HG03095 (cell line): ENCODE data around the gene PGS1.
A peak's percentile ranks its signal among the peaks of the same experiment; 100 is the strongest.

Experiments used
- ATAC-seq: cut with Tn5 transposase; IDR thresholded peaks from one replicate; pipeline ENCODE4 v1.9.1; 2021; ENCODE audit warnings: moderate library complexity; ENCODE audit not compliant: unreplicated experiment

Gene PGS1

DNA sequence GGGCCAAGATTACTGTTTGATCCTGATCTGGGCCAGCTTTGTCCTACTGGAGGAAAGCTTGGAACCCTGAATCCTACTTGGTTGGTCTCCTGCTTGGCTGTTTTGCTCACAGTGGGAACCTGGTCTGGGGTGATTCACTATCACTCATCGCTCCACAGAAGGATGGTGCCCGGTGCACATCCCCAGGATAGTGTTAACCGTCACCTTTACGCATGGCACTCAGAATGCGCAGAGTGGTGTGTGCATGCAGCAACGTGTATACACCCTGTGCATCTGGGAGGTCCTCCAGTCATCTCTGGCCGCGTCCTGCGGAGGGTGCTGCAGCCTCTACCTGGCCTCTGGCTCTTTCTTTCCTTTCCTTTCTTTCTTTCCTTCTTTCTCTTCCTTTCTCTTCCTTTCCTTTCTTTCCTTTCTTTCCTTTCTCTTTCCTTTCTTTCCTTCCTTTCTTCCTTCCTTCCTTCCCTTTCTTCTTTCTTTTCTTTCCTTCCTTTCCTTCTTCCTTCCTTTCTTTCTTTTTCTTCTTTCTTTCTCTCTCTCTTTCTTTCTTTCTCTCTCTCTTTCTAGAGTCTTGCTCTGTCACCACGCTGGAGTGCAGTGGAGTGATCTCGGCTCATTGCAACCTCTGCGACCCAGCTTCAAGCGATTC is 31.7 kb upstream of the PGS1 start:
- no peak for ATAC-seq

GRCh38 chr17:78347453-78347852 is 31.0 kb upstream of the PGS1 start:
- ATAC-seq = no peak

DNA sequence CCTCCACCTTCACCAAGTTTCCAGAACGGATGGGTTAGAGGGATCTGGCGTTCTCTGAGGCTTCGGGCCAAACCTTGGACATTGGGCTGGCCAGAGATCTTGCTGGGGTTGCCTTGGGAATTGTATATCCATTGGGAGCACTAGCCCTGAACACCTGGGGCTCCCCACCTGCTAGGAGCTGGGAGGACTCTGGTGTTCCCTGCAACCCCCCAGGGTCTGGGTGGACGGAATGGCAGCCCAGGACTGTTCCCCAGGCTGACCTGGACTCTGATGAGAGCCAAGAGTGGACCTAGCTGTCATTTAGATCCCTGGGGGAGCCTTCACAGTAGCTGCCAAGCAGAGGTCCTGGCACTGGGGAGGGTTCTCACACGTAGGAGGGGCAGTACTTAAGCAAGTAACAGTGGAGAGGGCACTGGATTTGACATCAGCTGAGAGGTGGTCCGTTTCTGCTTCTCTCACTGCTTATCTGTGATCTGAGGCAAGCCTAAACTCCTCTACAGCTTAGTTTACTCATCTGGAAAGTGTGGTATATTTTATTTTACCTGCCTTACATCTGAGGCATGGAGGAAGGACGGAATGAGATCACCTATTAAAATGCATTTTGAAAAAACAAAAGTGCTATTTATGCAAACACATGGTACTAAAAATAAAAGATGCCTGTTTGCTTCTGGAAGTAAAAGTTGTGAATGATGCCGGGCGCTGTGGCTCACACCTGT is 30.2 kb upstream of the PGS1 start:
- no peak for ATAC-seq

- ATAC-seq = no peak
Observed at GRCh38 chr17:78349891-78350642, 28.4 kb upstream of the PGS1 start.

GRCh38 chr17:78351449-78352006 is 26.9 kb upstream of the PGS1 start:
- no peak for ATAC-seq

DNA sequence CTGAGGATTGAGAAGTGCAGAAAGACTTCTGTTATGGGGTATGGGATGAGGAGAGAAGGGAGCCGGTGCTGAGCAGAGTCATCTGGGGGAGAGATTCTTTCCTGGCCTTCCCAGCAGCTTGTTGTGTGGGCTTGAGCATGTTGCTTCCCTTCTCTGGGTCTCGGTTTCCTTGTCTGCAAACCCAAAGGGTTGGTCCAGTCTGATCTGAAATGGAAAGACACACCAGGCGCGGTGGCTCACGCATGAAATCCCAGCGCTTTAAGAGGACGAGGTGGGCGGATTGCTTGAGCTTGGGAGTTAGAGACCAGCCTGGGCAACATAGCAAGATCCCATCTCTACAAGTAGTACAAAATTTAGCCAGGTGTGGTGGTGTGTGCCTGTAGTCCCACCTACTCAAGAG is 24.6 kb upstream of the PGS1 start:
- no peak for ATAC-seq

GRCh38 chr17:78355045-78355641 is 23.3 kb upstream of the PGS1 start:
- no peak for ATAC-seq

GRCh38 chr17:78355701-78356100 is 22.7 kb upstream of the PGS1 start:
- no peak for ATAC-seq

GRCh38 chr17:78356101-78356713 is 22.2 kb upstream of the PGS1 start:
- ATAC-seq = peak; percentile 61

GRCh38 chr17:78357177-78357586 is 21.3 kb upstream of the PGS1 start:
- no peak for ATAC-seq

- no peak for ATAC-seq
Observed at GRCh38 chr17:78357672-78358537, 20.5 kb upstream of the PGS1 start.

DNA sequence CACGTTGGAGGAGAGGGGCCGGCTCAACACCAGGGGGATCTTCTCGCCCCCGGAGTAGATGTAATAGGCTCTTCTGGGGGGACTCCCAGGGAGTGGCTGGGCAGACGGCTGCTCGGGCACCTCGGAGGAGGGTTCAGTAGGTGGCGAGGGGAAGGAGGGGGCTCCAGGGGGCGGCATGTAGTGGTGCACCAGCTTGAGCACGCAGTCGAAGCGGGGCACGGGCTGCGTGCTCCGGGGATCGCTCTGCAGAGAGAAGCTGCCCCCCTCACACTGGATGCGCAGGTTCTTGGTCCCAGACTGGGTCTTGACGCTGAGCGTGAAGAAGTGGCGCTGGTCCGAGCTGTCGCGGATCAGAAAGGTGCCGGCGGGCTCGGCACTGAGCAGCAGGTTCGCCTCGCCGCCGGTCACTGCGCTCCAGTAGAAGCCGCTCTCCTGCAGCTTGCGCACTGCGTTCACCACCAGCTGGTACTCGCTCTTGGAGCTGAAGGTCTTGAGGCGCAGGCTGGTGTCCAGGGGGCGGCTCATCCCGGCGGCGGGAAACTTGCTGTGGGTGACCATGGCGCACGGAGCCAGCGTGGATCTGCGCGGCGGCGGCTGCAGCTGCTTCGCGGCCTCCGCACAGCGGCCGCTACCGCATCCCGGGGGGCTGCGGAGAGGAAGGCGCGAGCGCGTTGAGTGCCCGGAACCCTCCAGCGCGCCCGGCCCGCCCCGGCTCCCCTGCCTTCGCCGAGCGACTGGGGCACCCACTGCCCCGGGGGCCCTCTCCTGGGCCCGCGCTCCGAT is 19.7 kb upstream of the PGS1 start:
- ATAC-seq = no peak

DNA sequence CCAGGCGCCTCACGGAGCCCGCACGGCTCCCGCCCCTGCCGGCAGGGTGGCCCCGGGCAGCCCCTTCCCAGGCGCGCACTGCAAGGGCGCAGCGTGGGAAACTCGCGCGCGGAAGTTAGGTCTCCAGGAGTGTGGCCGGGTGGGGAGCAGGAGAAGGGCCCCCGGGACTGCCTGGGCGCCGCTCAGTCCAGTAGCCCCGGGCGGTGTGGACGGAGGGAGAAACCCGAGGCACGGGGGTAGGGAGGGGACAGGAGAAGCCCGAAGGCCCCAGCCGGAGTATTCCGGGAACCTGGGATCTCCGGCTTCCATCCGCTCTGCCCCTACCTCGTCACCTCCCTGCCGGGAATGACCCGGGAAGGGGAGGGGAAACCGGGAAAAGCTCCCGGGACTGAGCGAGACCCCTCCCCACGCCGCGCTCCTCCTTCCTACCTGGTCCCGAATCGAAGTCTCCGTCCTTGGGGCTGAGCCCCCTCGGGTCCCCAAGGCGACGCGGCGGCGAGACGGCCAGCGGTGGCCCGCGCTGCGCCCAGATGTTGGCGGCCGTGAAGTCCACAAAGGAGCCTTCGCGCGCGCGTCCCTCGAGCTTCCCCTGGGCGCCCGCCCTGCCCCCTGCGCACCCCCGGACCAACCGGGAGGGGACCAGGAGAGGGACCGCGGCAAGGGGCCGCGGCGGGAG is 19.0 kb upstream of the PGS1 start:
- ATAC-seq = no peak

DNA sequence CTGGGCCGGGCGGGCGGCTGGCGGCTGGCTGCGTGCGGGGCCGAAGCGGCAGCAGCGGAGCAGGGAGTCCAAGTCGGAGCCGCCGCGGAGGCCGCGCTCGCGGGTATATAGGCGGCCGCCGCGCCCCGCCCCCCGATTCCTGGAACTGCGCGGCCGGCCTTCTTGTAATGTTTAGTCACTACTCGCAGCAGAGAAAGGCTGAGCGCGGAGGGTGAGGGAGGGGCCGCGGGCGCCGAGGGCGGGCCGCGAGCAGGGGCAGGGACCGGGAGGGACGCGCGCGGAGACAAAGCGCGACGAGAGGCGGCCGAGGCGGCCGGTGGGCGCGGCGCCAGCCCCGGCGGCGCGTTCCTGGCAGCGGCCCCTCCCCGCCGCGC is 18.5 kb upstream of the PGS1 start, which contains the start of gene SOCS3:
Gene SOCS3, minus strand, starts transcription at position 81 of the 374 bp plus-strand sequence. CDS start 982 bp downstream, outside the sequence.
- peak; percentile 37 for ATAC-seq

- ATAC-seq = peak; percentile 14
Observed at GRCh38 chr17:78360371-78361224, 17.9 kb upstream of the PGS1 start.

GRCh38 chr17:78361225-78361701 is 17.2 kb upstream of the PGS1 start:
- ATAC-seq = no peak

DNA sequence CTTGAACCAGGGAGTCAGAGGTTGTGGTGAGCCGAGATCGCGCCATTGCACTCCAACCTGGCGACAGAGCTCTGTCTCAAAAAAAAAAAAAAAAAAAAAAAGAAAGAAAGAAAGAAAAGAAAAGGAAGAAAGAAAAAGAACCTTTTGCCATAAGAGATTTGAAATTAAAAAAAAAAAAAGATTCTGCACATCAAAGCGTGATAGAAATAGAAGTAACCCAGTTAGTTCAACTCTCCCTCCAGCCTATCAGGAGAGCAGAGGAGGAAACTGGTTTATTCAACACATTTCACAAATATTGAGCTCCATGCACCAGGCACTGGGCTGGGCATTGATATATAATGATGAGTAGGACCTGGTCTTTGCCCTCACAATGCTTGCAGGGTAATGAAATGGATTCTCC is 16.2 kb upstream of the PGS1 start:
- ATAC-seq = no peak
